Measurements from ENCODE around the gene DDX11.
"Not testable (repeated sequence)": the region's sequence is repeated elsewhere in the genome, so short reads cannot be mapped to it uniquely, and the experiment has no call there.

Gene DDX11

DNA sequence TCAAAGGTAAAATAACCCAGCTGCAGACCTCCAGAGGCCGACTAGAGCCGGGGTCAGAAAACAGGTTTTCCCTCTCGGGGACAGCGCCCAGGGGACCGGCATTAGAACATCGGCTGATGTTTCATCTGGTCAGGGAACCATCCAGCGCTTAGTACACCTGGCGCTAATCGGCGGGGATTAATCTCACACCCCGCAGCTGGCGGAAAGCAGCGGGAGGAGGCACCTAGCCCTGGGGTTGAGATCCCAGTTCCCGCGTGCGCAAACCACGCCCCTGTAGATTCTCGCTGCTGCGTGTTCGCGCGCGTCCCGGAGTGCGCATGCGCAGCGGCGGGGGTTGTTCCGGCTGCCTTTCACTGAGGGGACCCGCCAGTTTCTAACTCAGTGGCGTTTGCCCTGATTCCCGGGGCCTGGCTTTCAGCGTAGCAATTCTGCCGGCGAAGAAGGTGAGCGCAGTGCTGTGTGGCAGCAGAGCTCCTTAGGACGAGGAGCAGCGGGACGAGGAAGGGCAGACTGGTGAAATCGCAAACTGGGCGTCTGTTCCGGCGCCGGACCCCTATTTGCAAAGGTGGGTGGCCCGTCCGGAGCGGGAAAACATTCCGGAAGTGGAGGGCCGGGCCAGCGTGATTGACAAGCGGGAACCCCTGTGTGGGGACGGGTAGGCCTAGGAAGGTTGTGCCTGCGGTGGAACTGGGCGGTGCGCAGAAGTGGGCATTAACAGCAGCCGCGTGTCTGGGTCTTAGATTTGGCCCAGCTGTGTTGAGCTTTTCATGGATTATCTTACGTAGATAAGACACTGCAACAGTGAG is at the start of gene DDX11:
DDX11 (plus strand) TSS at position 334 of the 806 bp plus-strand sequence. CDS start 4,534 bp downstream, outside the sequence.
- DNase-seq (ENCODE audit: low spot score): peak; percentile 96

DNA sequence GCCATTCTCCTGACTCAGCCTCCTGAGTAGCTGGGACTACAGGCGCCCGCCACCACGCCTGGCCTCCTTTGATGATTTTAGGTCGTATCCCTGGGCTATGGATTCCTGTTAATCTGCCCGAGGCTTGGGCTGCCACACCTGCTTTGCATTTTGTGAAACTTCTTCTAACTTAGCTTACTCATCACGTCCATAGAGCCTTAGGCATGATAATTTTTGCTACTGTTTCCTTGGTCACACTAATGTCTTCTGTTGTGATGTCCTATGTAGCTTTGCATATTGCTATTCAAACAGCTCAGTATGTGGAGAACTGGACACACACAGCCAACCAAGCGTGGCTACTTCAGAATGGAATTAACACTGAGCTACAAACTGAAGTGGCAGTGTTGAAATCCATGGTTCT is 47.5 kb upstream of the DDX11 start:
- no peak for DNase-seq (ENCODE audit: low spot score)

DNA sequence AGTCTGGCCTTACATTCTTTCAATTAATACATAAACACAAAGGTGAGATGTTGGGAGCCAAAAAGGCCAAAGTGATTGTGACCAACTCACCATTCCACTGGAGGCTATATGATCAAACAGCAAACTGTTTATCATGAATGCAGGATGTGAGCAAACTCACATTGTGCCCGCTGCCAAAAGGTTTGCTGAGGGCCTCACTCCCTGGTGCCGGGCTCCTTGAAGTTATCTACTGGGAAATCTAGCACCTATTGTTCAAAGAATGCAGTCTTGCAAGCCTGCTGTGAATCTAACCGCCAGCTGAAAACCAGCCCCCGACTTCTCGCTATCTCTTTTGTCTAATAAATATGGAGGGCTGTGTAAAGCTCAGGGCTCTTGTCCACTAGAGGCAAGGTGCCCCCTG is 46.7 kb upstream of the DDX11 start:
- not testable (repeated sequence) for DNase-seq (ENCODE audit: low spot score)

DNA sequence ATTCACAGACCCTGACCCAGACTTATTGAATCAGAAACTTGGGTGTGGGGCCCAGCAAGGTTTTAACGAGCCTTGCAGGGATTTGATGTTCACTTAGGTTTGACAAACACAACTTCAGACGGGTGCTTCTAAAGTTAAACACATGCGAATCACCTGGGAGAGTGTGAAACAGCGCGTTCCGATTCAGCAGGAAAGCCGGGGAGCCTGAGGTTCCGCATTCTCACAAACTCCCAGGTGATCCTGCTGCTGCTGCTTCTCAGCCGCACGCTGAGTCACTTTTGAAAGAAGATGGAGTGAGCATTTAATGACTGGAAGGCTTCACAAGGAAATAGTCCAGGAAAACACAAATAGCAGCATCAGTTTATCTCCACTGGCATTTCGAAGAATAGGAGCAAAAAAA is 44.2 kb upstream of the DDX11 start:
- DNase-seq (ENCODE audit: low spot score): no peak

DNA sequence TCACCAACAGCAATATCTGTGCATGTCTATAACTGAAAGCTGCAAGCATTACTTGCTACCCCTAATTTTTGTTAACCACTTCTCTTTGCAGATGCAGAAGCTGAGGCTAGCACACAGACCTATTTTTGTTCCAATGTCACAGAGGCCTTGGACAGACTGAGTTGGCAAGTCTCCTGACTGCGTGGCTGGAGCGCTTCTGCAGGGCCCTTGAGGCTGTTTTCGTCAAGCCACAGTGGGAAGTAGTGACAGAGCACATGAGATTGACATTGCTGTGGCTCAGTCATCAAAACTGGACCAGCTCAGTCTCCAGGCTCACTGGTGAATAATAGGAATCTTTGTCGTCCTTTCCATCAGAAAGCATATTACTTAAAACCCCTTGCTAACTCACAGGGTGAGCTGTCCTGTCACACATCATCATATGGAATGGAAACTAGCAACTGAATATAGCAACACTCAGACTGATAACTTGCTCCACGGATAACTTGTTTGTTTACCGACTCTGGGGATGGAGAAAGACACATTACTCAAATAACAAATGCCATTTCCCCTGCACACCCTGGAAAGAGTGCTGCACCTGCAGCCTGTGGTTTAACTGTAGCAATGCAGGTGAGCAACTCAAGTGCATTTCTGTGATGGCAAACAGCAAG is 43.6 kb upstream of the DDX11 start:
- no peak for DNase-seq (ENCODE audit: low spot score)

DNA sequence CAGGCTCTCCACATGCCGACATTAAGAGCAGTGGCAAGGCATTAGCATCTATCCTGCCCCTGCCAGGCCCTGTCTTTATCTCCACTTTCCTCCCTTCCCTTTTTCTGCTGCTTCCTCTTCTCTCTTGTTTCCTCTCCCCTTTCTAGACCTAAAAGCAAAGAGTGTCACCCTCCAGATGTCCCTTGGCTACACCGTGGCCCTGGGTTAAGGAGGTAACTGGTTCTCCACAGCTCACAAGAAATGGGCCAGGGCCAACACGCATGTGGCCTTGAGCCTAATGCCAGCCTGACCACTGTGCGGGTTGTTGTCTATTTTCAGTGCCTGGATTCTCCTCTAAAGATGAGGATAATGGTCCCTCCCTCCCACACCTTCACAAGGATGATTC is 41.7 kb upstream of the DDX11 start:
- DNase-seq (ENCODE audit: low spot score): no peak

DNA sequence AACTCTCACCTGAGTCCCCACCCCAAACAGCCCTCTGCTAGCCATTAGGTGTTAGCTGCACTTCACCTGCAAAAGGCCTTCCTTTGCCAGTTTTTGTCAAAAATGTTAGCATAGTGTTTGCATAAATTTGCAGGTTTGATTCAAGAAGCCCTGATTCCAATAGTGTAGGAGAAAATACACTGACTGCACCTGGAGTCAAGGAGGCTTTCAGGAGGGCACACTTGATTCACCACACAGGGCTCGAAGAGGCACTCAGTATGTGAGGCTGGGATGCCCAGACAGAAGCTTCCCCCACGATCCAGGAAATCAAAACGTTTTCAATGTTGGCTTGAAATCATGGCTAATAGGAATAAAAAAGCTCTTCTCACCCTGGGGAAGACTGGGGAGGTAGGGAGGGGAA is 40.5 kb upstream of the DDX11 start:
- no peak for DNase-seq (ENCODE audit: low spot score)

DNA sequence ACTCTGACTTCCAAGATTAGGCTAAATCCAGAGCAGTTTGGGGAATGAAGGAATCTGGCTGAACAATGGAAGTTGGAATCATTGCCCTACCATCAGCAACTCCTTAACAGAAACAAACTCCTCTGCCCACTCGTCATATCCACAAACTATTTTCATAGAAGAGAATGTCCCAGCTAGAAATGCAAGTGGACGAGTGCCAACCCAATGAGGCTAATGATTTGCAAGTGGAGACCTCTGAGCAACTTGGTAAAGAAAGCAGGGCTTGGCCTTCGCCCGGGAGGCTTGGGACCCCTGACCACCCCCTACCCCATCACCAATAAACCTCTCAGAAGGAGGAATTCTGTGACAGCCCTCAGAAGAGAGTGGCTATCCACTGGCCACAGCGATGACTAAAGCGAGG is 40.0 kb upstream of the DDX11 start:
- DNase-seq (ENCODE audit: low spot score): no peak

DNA sequence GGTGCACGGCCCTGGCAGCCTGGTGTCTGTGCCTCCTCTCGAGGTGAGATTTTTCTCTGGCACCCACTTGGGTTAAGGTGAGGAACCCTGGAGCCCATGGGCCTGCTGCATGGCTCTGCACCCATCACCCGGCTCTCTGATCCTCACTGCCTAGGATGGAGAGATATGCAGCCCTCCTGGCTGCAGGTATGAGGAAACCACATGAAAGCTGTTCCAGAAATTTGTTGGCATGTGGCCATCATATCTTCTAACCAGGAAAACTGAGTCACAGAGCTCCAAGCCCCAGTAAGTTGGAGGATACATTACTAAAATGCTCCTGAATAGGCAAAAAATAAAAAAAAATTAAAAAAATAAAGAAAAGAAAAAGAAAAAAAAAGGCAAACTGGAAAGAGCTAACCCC is 39.3 kb upstream of the DDX11 start:
- DNase-seq (ENCODE audit: low spot score): no peak

DNA sequence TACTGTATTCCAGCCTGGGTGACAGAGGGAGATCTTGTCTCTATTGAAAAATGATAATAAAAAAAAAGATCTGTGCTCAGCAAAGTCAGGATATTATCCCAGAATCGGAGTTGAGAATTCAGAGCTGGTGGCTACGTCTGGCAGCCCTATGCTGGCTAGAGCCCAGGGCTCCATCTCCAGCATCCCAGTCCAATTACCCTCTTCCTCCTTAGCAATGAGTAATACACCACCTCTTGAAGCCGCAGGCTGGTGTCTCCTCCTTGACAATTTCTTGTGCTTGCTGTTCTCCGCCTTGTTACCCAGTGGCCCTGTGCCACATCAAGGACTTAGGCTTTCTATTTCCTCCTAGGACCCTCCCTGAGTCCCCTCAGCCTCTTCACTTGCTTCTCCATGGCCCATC is 38.4 kb upstream of the DDX11 start:
- peak; percentile 56 for DNase-seq (ENCODE audit: low spot score)

DNA sequence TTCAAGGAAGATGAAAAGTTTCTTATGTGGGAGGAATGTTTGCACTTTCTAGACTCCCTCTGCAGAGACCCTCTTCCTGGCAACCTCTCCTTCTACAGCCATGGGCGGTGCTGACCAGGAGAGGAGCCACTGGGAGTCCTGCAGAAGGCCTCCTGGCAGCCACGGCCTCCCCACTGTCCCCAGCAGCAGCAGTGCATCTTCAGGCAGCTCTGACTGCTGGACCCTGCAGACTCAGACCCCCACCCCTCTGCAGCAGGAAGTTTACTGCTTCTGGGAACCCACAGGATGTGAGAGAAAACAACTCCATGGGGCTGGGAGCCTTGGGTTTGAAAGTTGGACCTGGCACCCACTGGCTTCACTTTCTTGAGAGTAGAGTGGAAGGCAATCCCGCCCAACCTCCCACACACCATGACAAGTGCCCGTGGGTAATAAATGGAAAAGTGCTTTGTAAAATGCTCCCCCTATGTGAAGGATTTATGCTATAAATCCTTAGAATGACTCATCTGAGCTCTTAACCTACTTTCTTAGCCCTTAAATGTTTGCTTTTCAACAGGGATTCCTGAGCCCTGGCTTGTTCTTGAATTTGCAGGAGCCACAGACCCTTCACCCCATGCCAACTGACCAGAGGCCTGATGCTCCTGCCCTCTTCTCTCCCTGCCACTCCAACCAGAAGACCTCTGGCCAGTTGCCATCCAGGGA is 37.5 kb upstream of the DDX11 start:
- no peak for DNase-seq (ENCODE audit: low spot score)

DNA sequence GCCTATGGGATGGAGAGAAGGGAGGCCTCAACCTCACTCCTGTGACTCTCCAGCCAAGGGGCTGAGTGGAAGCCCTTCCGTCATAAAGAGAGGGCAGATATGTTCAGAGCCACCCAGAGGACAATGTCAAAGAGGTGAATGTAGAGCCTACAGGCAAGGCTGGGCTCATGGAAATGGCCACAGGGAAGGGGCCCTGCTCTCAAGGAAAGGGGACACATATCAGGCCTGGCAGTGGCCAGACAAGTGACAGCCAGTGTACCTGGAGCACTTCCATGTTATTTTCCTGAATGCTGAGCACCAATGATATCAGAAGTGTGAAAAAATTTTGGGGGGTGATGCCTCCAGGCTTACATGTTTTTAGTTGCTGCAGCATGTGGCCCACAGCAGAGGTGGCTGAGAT is 36.6 kb upstream of the DDX11 start:
- no peak for DNase-seq (ENCODE audit: low spot score)

DNA sequence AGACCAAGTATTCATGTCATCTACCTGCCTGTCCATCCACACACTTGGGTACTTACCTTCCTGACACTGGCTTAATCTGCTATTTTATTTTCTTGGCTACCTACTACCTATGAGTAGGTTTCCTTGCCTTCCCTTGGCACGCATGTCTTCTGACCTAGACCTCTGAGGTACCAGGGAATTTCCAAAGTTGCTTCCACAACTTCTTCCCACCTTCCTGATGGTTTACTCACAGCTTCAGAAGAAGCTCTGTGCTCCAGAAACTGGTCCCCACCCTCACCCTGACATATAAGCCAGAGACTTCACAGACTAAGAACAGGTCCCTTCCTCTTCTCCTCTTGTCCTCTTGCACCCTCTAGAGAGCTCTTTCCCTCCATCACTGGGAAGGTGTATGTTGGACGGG is 35.7 kb upstream of the DDX11 start:
- no peak for DNase-seq (ENCODE audit: low spot score)

DNA sequence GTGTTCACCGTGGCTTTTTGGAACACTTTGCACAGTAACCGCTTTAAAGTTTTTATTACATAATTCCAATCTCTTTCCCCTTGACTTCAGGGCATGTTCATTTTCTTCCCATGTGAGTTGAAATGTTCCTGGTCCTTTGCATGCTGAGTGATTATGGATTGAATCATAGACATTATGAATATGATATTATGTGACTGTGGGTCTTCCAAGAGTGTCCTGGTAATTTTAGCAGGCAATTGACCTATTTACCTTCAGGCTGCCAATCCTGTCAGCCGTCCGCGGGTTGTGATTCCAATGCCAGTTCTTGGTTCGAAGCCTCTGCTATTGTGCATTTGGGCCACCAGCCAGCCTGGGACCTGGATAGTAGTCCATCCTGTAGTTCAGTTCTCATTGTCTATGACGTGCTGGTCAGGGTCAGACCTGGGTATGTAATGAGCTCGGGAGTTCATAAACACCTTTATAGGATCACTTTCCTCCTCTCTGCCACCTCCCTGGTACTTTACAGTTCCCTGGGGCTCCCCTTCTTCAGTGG is 32.6 kb upstream of the DDX11 start:
- no peak for DNase-seq (ENCODE audit: low spot score)

DNA sequence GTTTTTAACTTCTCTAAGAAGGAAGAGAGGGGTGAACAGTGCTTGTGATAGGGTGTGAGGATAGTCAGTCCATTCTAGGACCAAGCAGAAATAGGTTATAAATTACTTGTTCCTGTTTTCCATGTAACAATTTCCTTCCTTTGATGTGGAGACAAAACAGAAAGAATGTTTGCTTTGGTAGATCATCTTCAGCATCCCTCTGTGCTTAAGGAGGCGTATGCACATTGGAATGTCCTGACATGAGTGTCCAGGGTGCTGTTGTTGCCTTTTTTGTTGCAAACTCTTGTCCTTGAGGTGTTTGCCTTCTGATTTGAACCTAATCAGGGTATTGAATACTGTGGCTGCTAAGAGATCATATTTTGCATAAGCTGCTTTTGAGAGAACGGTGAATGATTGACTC is 23.5 kb upstream of the DDX11 start:
- not testable (repeated sequence) for DNase-seq (ENCODE audit: low spot score)

DNA sequence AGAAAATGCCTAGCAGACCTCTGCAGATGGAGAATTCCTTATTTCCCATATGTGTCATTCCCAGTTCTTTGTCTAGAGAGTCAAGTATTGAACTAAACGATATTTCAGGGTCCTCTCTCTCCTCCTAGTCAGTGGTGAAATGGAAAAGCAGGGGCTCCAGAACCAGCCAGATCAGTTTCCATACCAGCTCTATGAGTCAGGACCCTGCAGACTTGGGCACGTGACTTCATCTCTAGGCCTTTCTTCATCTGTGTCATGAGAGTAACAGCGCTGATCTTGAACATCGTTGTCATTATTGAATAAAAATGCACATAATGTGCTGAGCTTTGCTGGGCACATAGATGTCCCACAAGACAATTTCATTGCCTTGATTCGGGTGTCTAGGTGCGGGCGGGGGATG is 23.1 kb upstream of the DDX11 start:
- not testable (repeated sequence) for DNase-seq (ENCODE audit: low spot score)

DNA sequence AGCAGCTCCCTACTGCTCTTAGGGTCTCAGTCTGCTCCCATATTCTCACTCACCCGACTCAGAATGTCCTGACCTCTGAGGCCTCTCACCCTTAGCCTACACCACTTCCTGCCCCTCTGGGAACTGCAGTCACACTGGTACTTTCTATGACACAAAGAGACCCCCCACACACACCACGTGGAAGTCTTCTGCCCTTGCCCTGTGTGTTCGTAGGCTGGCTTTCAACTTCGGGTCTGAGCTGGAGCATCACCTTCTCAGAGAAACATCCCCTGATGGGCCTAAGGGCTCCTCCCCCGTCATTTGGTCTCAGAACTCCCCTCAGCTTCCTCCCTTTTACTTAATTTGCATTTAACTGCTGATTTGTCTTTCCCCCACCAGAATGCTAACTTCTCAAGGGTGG is 22.0 kb upstream of the DDX11 start:
- not testable (repeated sequence) for DNase-seq (ENCODE audit: low spot score)

DNA sequence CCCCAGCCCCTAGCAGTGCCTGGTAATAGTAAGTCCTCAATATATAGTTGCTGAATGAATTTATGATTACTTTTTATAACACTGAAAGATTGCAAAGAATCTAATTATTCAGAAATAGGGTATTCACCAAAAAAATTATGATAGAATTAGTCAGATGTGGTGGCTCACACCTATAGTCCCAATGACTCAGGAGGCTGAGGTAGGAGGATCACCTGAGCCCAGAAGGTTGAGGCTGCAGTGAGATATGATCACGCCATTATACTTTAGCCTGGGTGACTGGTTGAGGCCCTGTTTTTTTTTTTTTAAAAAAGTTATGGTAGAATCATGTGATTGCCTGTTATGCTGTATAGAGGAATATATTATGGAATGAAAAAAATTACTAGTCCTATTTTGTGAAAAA is 21.5 kb upstream of the DDX11 start:
- not testable (repeated sequence) for DNase-seq (ENCODE audit: low spot score)

DNA sequence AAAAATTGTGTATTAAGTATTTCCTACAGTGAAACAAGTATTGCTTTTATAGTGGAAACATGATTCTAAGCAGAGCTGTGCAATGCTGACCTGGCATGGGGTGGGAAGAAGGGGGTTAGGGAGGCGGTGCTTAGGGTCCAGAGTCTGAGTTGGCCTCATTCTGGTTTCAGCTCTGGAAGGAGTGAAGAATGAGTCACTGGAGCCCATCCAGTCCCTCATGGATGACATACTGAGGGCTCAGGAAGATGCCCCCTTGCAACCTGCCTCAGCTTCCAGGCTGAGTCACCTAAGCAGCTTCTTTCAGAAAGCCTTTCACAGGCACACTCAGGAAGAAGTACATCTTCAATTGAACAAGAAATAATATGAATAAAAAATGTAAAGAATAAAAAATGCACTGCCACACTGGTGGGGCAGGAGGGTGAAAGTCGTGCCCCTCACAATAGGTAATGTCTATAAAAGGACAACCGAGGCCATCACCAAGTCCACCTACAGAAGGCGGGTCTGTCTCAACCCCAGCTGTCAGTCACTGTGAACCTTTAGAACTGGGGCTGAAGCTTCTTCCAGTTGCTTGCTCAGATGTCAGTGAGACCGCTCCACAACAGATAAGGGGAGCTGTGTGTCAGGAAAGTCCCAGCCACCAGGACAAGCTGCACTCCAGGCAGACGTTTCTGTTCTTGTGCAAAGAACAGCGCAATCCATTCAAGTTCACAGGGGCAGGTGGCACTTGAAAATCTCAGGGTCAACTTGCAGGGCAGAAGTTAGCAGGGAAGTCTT is 20.8 kb upstream of the DDX11 start:
- DNase-seq (ENCODE audit: low spot score): not testable (repeated sequence)

DNA sequence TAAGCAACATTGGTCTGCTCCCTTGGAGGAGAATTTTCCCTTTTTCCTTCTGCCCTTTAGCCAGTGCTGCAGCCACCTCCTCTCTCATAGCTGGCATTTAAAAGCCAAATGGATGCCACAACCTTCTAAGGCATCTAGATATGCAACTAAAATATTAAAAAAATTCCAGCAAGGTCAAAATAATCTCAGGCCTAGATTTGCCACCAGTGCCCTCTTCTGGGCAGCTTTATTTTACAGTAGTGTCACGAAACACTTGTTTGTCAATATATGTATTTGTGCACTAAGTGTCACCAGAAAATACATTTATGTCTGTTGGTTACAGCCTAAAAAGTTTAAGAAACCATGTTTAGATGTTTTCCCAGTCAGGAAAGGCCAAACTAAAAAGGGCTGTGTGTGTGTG is 19.7 kb upstream of the DDX11 start:
- DNase-seq (ENCODE audit: low spot score): not testable (repeated sequence)

DNA sequence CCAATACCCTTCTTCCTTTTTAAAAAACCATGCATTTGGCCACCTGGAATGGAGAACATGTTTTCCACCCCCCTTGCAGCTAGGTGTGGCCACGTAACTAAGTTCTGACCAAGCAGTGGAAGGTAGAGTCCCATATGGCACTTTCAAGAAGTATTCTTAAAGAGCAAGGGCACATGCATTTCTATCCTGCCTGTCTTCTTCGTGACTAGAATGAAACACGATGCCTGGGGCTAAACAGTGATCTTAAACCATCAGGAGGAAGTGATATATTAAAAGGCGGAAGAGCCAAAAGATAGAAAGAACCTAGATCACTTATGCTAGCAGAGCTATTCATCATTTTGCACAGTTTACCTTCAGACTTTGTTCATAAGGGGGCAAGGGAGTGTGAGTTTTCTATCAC is 16.0 kb upstream of the DDX11 start:
- DNase-seq (ENCODE audit: low spot score): no peak

DNA sequence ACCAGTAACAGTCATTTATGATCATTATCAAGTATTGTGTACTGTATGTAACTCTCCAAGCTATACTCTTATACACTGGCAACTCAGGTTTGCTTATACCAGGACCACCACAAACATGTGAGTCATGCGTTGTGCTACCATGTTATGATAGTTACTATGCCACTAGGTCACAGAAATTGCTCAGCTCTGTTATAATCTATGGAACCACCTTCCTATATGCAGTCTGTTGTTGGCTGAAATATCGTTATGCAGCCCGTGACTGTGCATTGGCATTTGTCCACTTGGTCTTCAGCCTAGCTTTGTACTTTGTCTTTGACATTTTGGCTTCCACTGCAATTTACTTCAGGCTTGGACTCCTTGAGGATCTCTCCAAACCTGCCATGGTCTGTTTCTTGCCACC is 7.5 kb upstream of the DDX11 start:
- DNase-seq (ENCODE audit: low spot score): not testable (repeated sequence)

Data from AG20443 (cell line).